Thyroid gland (tissue), 4 donors: Measurements from ENCODE around the gene GPC1.

Experiments used
- POLR2A ChIP-seq, 2 donors: fragments of 450-650 bp; IDR thresholded peaks; one replicate each; pipeline ENCODE4 v1.6.1; 2017; ENCODE audit warnings: antibody characterized with exemption in 2 of 2, mild to moderate bottlenecking in 2 of 2, moderate library complexity in 1 of 2
- TF ChIP-seq, protein P1 (sequence below), 6 experiments: fragments of 200-600 bp in 3 of 6; fragments of 450-650 bp in 3 of 6; sonication (generic) in 3 of 6; IDR thresholded peaks; one replicate each; pipeline ENCODE4 v1.5.1; 2016 to 2019; ENCODE audit warnings: antibody characterized with exemption in 6 of 6, mild to moderate bottlenecking in 2 of 6, inconsistent platforms in 1 of 6, moderate library complexity in 1 of 6

DNA sequence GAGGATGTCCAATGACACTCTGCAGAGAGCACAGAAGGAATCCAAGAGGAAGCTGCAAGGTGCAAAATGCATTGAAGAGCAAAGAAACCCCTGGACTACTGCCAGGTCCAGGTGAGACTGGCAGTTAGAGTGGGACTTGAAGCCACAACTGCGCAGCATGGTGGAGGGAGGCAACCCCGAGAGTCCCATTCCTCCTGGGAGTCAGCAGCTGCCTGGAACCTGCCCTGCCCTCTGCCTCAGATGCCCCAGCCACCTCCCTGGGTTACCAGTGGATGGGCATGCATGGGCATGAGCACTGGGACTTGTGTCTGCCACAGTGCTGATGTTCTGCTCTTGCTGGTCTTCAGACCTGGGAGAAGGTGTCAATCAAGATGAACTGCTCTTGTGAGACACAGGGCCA lies 79.2 kb downstream of the GPC1 start:
- TF ChIP-seq, protein P1, sequence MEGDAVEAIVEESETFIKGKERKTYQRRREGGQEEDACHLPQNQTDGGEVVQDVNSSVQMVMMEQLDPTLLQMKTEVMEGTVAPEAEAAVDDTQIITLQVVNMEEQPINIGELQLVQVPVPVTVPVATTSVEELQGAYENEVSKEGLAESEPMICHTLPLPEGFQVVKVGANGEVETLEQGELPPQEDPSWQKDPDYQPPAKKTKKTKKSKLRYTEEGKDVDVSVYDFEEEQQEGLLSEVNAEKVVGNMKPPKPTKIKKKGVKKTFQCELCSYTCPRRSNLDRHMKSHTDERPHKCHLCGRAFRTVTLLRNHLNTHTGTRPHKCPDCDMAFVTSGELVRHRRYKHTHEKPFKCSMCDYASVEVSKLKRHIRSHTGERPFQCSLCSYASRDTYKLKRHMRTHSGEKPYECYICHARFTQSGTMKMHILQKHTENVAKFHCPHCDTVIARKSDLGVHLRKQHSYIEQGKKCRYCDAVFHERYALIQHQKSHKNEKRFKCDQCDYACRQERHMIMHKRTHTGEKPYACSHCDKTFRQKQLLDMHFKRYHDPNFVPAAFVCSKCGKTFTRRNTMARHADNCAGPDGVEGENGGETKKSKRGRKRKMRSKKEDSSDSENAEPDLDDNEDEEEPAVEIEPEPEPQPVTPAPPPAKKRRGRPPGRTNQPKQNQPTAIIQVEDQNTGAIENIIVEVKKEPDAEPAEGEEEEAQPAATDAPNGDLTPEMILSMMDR (IDR thresholded peaks at IDR 0.05), result no peak
- TF ChIP-seq POLR2A (IDR thresholded peaks at IDR 0.05), result no peak
